ENCODE results near the gene ZNF688.
"Not testable (repeated sequence)": the region's sequence is repeated elsewhere in the genome, so short reads cannot be mapped to it uniquely, and the experiment has no call there.

The ZNF688 gene

DNA sequence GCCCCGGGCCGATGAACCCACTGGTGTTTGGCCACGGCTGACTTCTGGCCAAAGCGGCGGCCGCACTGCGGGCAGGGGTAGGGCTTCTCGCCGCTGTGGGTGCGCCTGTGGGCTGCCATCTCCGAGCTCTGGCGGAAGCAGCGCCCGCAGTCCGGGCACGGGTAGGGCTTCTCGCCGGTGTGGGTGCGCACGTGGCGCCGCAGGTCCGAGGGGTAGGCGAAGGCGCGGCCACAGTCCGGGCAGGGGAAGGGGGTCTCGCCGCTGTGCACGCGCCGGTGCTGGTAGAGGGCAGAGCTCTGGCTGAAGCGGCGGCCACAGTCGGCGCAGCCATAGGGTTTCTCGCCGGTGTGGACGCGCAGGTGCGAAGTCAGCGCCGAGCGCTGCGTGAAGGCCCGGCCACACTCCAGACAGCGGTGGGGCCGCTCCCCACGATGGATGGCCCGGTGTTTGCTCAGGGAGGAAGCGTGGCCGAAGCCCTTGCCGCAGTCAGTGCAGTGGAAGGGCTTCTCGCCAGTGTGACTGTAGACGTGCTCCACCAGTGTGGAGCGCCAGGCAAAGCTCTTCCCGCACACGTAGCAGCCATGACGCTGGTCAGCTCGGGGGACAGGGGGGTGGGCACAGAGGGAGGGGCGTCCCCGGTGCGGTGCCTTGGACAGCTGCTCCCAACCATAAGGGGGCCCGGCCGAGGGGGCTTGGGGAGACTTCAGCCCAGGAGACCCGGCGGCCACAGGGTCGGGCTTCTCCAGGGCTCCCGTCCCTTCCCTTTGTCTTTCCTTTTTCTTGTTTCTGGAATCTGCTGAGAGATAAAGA lies 16.0 kb downstream of the ZNF688 start:
- DNase-seq, result no peak

DNA sequence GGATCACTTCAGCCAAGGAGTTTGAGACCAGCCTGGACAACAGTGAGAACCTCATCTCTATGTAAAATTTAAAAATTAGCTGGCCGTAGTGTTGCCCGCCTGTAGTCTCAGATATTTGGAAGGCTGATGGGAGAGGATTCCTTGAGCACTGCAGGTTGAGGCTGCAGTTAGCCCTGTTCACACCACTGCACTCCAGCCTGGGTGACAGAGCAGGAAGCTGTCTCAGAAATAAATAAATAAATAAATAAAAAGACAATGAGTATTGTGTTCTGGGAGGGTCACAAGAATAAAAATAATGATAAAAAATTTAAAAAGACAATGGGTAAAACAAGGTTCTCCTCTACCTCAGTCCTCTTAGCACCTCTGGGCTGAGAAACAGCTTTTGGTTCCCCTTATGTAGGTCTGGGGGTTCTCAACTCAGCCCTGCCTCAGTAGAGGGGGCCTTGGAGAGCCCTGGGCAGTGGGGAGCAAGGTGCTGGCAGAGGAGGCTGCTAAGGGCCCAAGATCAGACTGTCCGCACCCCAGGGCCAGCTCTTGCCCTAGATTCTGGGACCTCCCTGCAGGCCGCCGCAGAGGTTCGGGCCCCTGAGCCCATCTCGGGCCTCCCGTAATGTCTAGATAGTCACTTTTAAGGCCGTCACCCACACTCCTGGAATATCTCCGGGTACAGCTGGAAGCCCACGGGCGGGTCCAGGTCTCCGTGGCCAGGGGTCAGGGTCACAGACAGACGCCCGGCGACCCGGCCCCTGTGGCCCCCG lies 16.8 kb downstream of the ZNF688 start:
- DNase-seq, result no peak

DNA sequence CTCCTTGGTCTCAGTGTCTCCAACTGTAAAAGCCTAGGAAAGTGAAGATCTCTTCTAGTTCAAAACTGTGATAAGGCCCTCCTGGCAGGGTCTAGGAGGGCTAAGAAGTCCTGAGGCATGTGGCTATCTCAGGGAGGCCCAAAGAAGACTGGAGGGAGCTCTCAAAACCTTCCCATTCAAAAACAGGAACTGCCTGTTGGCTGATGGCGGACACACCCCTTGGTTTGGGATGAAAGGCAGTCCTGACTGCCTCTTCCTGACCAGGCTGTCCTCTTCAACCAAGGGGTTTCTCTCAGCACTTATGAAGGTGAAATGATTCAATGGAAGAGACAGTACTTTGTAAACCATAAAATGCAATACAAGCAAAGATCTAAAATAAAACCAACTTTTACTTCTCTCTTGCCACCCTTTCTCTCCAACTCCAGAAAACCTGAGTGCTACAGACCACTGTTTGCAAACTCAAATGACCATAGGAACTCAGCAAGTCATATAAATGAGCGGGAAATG lies 18.1 kb downstream of the ZNF688 start:
- no peak for DNase-seq

DNA sequence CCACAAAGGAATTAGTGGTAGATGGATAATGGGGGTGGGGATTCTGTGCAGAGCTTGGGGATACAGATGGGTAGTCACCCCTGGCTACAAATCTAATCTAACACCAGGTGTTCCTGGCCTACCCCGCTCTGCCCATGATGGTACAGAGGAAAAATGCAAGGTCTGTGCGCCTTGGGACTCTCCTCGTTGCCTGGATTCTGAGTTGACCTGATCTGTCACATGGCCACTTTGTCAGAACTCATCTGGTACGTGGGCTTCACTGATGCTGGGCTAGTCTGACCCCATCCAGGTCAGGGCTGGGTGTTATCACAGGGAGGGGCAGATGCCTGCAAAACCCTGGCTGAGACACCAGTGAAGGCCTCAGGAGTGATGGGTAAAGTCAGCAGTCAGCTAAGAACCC lies 18.6 kb downstream of the ZNF688 start:
- DNase-seq, result no peak

- DNase-seq, result no peak
Observed at GRCh38 chr16:30551781-30552180, 19.7 kb downstream of the ZNF688 start.

DNA sequence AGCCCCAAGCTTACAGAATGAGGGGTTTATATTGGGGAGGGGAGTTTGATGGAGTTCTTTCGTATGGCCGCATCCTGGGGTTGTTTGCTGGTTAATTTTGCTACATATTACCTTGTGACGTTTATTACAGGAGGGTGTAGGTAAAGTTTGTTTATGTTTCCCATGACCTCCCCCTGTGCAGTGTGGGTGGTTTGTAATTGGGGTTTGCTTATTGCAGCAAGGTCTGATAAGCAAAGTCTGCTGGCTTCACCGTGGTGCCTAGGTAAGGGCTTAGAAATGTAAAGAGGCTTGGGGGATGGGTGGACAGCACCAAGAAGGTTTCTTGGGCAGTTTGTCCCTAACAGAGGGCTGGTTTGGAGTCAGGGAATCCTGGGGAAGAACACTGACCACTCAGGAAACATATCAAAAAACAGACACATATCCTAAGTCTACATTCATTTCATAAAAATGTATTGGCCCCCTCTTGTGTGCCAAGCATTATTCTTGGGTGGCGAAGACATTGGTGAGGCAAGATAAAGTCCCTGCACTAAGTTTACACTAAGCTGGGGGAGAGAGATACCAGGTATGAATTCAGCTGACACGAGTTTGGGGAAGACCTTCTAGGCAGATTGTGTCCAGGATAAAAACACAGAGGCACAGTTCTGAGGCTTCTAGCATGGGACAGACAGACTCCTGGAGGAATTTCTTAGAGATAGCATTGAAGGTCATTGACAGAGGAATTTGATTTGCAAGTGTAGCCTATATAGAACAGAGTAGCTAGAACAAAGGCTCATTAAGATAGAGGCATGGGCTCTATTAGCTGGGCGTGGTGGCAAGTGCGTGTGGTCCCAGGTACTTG lies 22.9 kb downstream of the ZNF688 start:
- DNase-seq, result no peak

DNA sequence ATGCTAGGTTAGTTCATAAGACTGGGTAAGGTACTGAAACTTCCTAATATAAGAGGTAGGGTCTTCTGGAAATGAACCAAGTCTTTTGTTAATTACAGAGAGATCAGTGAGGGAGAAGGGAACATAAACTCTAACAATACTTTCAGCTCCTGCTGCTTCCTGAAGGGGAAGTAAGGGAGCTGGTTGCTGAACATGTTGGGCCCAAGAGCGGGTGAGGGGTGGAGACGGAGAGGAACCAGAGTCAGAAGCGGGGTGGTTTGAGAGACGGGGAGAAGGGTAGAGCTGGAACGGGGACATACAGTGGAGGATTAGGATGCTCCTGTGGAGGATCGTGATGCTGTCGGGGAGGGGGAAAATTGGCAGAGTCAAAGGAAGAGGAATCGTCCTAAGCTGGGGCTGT lies 25.4 kb downstream of the ZNF688 start:
- no peak for DNase-seq

- DNase-seq, result no peak
Observed at GRCh38 chr16:30543067-30543466, 28.4 kb downstream of the ZNF688 start.

- DNase-seq, result no peak
Observed at GRCh38 chr16:30541502-30542329, 29.8 kb downstream of the ZNF688 start.

- not testable (repeated sequence) for DNase-seq
Observed at GRCh38 chr16:30540916-30541464, 30.5 kb downstream of the ZNF688 start.

DNA sequence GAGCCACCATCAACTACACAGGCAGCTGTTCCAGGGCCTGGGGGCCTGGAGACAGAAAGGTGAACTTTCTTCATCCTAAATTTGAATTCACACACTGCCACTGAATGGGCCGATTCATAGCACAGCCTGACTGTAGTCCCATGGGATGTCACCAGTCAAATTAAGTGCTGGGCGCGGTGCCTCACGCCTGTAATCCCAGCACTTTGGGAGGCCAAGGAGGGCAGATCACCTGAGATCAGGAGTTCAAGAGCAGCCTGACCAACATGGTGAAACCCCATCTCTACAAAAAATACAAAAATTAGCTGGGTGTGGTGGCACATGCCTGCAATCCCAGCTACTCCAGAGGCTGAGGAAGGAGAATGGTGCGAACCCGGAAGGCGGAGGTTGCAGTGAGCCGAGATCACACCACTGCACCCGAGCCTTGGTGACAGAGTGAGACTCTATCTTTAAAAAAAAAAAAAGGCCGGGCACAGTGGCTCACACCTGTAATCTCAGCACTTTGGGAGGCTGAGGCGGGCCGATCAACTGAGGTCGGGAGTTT lies 31.5 kb downstream of the ZNF688 start:
- not testable (repeated sequence) for DNase-seq

GRCh38 chr16:30539000-30539964 lies 32.2 kb downstream of the ZNF688 start:
- no peak for DNase-seq

DNA sequence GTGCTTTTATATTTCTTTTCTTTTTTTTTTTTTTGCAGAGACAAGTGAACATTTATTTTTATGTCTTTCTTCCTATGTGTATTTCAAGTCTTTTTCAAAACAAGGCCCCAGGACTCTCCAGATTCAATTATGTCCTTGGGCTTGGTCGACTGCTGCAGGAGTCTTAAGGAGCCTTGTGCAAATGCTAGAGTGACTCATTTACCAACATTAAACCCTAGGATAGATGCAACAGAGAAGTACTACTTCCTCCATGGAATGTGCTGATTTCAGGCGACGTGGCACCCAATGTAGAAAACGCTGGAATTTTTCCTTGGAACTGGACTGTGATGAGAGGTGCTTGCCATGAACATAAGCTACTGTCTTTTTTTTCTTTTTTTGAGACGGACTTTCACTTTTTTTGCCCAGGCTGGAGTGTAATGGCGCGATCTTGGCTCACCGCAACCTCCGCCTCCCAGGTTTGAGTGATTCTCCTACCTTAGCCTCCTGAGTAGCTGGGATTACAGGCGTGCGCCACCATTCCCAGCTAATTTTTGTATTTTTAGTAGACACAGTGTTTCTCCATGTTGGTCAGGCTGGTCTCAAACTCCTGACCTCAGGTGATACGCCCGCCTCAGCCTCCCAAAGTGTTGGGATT lies 35.0 kb downstream of the ZNF688 start:
- DNase-seq, result not testable (repeated sequence)

DNA sequence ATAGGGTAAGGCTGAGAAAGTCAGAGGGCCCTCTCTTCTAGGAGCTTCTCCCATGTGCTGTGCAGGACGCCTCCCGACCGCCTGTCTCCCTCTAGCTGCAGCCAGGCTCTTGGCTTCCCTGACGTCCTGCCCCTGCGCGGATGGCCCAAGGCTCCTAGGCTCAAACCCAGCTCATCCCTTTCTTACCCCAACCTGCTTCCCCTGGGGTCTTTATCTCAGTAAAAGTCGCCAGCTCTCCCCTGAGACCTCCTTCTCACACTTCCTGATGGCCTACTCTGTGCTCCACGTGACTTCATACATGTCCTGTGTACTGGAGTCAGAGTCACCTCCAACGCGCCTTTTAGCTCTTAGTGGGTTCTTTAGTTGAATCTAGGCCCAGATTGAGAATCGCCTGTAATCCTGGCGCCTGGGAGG lies 35.7 kb downstream of the ZNF688 start:
- DNase-seq, result no peak

- no peak for DNase-seq
Observed at GRCh38 chr16:30535106-30535776, 36.3 kb downstream of the ZNF688 start.

- DNase-seq, result no peak
Observed at GRCh38 chr16:30534368-30535105, 37.0 kb downstream of the ZNF688 start, which contains the start of gene ZNF747. TSS of gene ZNF747 (minus strand) at chr16:30534858. CDS start at chr16:30534679, 179 bp downstream.

GRCh38 chr16:30533748-30534367 lies 37.7 kb downstream of the ZNF688 start:
- no peak for DNase-seq

DNA sequence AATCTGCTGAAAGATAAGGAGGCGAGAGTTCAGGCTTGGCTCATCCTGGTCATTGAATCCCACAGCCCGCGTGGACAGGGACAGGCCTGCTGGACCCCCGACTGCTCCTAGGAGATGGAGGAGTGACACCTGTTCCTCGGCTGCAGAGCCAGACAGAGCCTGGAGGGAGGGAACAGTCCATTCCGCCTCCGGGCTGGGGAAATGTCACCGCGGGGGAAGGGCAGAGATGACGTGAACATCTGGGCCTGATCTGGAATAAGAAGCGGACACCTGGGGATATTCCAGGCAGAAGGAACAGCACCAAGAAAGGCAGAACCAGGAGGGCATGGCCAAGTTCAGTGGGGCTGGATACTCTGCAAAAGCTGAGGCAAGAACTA lies 38.4 kb downstream of the ZNF688 start:
- DNase-seq, result no peak
